Measurements from ENCODE around the gene DDX51.

DDX51 gene

GRCh38 chr12:132180648-132181546 is 36.8 kb upstream of the DDX51 start:
- no peak for DNase-seq
- no peak overlapping the region for H3K27ac ChIP-seq
- no peaks in the 10 kb centered on the region for H3K36me3 ChIP-seq
- H3K27me3 ChIP-seq (ENCODE audit: insufficient read depth, low read depth, severe bottlenecking): no peaks in the 10 kb centered on the region
- TF ChIP-seq CTCF (IDR thresholded peaks at IDR 0.05; ENCODE audit: low read depth, low read length): no peak
- H3K4me3 ChIP-seq (ENCODE audit: low read depth, low read length): no peak overlapping the region
- no peaks in the 10 kb centered on the region for H3K9me3 ChIP-seq (ENCODE audit: severe bottlenecking)

- H3K4me3 ChIP-seq (ENCODE audit: low read depth, low read length): no peak overlapping the region
- no peak for DNase-seq
- no peaks in the 10 kb centered on the region for H3K36me3 ChIP-seq
- no peak for TF ChIP-seq CTCF (IDR thresholded peaks at IDR 0.05; ENCODE audit: low read depth, low read length)
- no peak overlapping the region for H3K27ac ChIP-seq
- no peaks in the 10 kb centered on the region for H3K9me3 ChIP-seq (ENCODE audit: severe bottlenecking)
- no peaks in the 10 kb centered on the region for H3K27me3 ChIP-seq (ENCODE audit: insufficient read depth, low read depth, severe bottlenecking)
Observed at GRCh38 chr12:132179431-132180362, 35.6 kb upstream of the DDX51 start.

GRCh38 chr12:132178801-132179401 is 34.8 kb upstream of the DDX51 start:
- Histone ChIP-seq H3K9me3 (ENCODE audit: severe bottlenecking) (no peaks in the 10 kb centered on the region), H3K36me3 (no peaks in the 10 kb centered on the region), H3K27ac (no peak overlapping the region), H3K27me3 (ENCODE audit: insufficient read depth, low read depth, severe bottlenecking) (no peaks in the 10 kb centered on the region), H3K4me3 (ENCODE audit: low read depth, low read length) (no peak overlapping the region)
- no peak for DNase-seq
- no peak for TF ChIP-seq CTCF (IDR thresholded peaks at IDR 0.05; ENCODE audit: low read depth, low read length)

- H3K9me3 ChIP-seq (ENCODE audit: severe bottlenecking): no peaks in the 10 kb centered on the region
- DNase-seq: no peak
- no peaks in the 10 kb centered on the region for H3K27me3 ChIP-seq (ENCODE audit: insufficient read depth, low read depth, severe bottlenecking)
- TF ChIP-seq CTCF (IDR thresholded peaks at IDR 0.05; ENCODE audit: low read depth, low read length): no peak
- no peaks in the 10 kb centered on the region for H3K36me3 ChIP-seq
- no peak overlapping the region for H3K27ac ChIP-seq
- H3K4me3 ChIP-seq (ENCODE audit: low read depth, low read length): no peak overlapping the region
Observed at GRCh38 chr12:132178316-132178715, 34.2 kb upstream of the DDX51 start.

GRCh38 chr12:132176920-132177551 is 32.9 kb upstream of the DDX51 start:
- H3K9me3 ChIP-seq (ENCODE audit: severe bottlenecking): no peaks in the 10 kb centered on the region
- no peaks in the 10 kb centered on the region for H3K27me3 ChIP-seq (ENCODE audit: insufficient read depth, low read depth, severe bottlenecking)
- H3K27ac ChIP-seq: no peak overlapping the region
- no peaks in the 10 kb centered on the region for H3K36me3 ChIP-seq
- TF ChIP-seq CTCF (IDR thresholded peaks at IDR 0.05; ENCODE audit: low read depth, low read length): no peak
- H3K4me3 ChIP-seq (ENCODE audit: low read depth, low read length): no peak overlapping the region
- DNase-seq: no peak
